Sigmoid colon (tissue), 4 donors: ENCODE measurements around the gene DUOXA2.

Source experiments
- EP300 ChIP-seq, 4 donors: sonication (generic); formaldehyde crosslinking; IDR thresholded peaks; one replicate each; pipeline ENCODE4 v1.6.1; 2017; ENCODE audit warnings: antibody characterized with exemption in 4 of 4
- POLR2A ChIP-seq, 2 donors: fragments of 450-650 bp; IDR thresholded peaks; one replicate each; pipeline ENCODE4 v1.6.1; 2016; ENCODE audit warnings: antibody characterized with exemption in 2 of 2, mild to moderate bottlenecking in 2 of 2, moderate library complexity in 2 of 2
- POLR2AphosphoS5 ChIP-seq, 4 donors: sonication (generic); formaldehyde crosslinking; IDR thresholded peaks; one replicate each; pipeline ENCODE4 v1.6.1; 2017; ENCODE audit warnings: antibody characterized with exemption in 4 of 4
- TF ChIP-seq, protein P1 (sequence below), 4 experiments: fragments of 450-650 bp in 3 of 4; fragments of 200-600 bp in 1 of 4; IDR thresholded peaks; one replicate each; pipeline ENCODE4 v1.5.1; 2016 to 2019; ENCODE audit warnings: antibody characterized with exemption in 4 of 4, mild to moderate bottlenecking in 3 of 4, moderate library complexity in 2 of 4

DNA sequence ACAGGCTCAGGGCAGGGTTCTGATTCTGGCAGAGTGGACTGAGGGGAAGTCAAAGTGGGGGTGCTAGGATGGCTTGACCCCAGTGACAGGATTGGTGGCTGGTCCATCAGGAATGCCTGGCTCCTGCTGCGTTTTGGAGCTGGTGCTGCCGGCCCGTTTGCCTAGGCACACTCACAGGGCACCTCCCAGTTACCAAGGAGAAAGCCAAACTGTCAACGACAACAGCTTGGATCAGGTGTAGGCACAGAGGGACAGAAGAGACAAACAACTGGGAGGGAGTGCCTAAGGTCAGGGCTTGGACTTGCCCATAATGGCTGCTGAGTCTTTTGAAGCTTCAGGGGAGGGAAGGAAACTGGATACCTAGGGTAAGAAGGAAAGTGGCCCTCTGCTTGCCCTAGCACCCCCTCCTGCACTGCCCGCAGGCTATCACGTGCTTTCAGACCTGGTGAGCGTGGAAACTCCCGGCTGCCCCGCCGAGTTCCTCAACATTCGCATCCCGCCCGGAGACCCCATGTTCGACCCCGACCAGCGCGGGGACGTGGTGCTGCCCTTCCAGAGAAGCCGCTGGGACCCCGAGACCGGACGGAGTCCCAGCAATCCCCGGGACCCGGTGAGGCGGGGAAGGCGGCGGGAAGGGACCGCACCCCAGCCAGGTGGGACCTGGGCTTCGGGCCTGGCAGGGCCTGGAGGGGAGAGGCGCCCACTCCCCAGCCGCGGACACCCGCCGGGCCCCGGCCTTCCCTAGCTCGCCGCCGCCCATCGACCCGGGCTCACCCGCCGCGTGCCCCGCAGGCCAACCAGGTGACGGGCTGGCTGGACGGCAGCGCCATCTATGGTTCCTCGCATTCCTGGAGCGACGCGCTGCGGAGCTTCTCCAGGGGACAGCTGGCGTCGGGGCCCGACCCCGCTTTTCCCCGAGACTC lies 20.8 kb downstream of the DUOXA2 start:
- no peak for TF ChIP-seq POLR2A (IDR thresholded peaks at IDR 0.05)
- TF ChIP-seq, protein P1, sequence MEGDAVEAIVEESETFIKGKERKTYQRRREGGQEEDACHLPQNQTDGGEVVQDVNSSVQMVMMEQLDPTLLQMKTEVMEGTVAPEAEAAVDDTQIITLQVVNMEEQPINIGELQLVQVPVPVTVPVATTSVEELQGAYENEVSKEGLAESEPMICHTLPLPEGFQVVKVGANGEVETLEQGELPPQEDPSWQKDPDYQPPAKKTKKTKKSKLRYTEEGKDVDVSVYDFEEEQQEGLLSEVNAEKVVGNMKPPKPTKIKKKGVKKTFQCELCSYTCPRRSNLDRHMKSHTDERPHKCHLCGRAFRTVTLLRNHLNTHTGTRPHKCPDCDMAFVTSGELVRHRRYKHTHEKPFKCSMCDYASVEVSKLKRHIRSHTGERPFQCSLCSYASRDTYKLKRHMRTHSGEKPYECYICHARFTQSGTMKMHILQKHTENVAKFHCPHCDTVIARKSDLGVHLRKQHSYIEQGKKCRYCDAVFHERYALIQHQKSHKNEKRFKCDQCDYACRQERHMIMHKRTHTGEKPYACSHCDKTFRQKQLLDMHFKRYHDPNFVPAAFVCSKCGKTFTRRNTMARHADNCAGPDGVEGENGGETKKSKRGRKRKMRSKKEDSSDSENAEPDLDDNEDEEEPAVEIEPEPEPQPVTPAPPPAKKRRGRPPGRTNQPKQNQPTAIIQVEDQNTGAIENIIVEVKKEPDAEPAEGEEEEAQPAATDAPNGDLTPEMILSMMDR (IDR thresholded peaks at IDR 0.05), result no peak
- TF ChIP-seq POLR2AphosphoS5 (IDR thresholded peaks at IDR 0.05), result no peak
- TF ChIP-seq EP300 (IDR thresholded peaks at IDR 0.05), result no peak
